ENCODE measurements around the gene UVRAG.
A peak's percentile ranks its signal among the peaks of the same experiment; 100 is the strongest.

Gene UVRAG

GRCh38 chr11:76158394-76159302 lies 343.6 kb downstream of the UVRAG start:
- POLR2A ChIA-PET, result no interaction called here
- Histone ChIP-seq H3K27ac (ENCODE audit: extremely low read depth, low read depth, low read length) (no peak overlapping the region), H3K9me3 (ENCODE audit: control insufficient read depth, insufficient read depth, low read depth, low read length) (no peaks in the 10 kb centered on the region), H3K4me3 (ENCODE audit: low read depth, low read length) (no peak overlapping the region), H3K4me1 (ENCODE audit: control insufficient read depth, insufficient read depth, low read length) (no peaks in the 10 kb centered on the region), H3K36me3 (ENCODE audit: control insufficient read depth in 2 of 2, insufficient read depth in 1 of 2, low read length in 2 of 2) (no peaks in the 10 kb centered on the region)
- CTCF ChIA-PET, result interaction anchor here (0.6 kb wide), 1 partner anchor 262 kb away, joined by 4 read pairs; no protein-coding TSS in a partner anchor
- no peak for TF ChIP-seq INSM2 (tag by site-specific recombination; IDR thresholded peaks at IDR 0.05)
- 0 out of 2 replicates have a peak, but pooled peaks have one; percentile 49 for TF ChIP-seq ZNF768 (tag by site-specific recombination; IDR thresholded peaks at IDR 0.05)

- H3K27ac ChIP-seq (ENCODE audit: extremely low read depth, low read depth, low read length), result no peak overlapping the region
- H3K4me1 ChIP-seq (ENCODE audit: control insufficient read depth, insufficient read depth, low read length), result no peaks in the 10 kb centered on the region
- no peaks in the 10 kb centered on the region for H3K9me3 ChIP-seq (ENCODE audit: control insufficient read depth, insufficient read depth, low read depth, low read length)
- H3K4me3 ChIP-seq (ENCODE audit: low read depth, low read length), result no peak overlapping the region
- CTCF ChIA-PET, result no interaction called here
- peak; percentile 9; the same call in 1 of the 2 replicates for TF ChIP-seq ZIC2 (tag by site-specific recombination; IDR thresholded peaks at IDR 0.05)
- TF ChIP-seq GLIS1 (tag by site-specific recombination; IDR thresholded peaks at IDR 0.05), result peak; percentile 69
- no peak for TF ChIP-seq ZNF10 (tag by site-specific recombination; IDR thresholded peaks at IDR 0.05)
- no peaks in the 10 kb centered on the region for H3K36me3 ChIP-seq (ENCODE audit: control insufficient read depth in 2 of 2, insufficient read depth in 1 of 2, low read length in 2 of 2)
- POLR2A ChIA-PET, result no interaction called here
Observed at GRCh38 chr11:76159303-76159937, 344.4 kb downstream of the UVRAG start.

GRCh38 chr11:76159983-76160661 lies 345.1 kb downstream of the UVRAG start:
- POLR2A ChIA-PET, result no interaction called here
- CTCF ChIA-PET, result interaction anchor here (0.6 to 1.9 kb wide), 3 partner anchors 8 to 257 kb away, joined by 3 to 10 read pairs (median 6); no protein-coding TSS in a partner anchor
- H3K9me3 ChIP-seq (ENCODE audit: control insufficient read depth, insufficient read depth, low read depth, low read length), result no peaks in the 10 kb centered on the region
- peak; percentile 90 for TF ChIP-seq ZIC2 (tag by site-specific recombination; IDR thresholded peaks at IDR 0.05)
- TF ChIP-seq PRDM10 (tag by site-specific recombination; IDR thresholded peaks at IDR 0.05), result no peak
- TF ChIP-seq SCRT2 (tag by site-specific recombination; IDR thresholded peaks at IDR 0.05), result peak; percentile 35
- peak; percentile 86 for TF ChIP-seq GLIS1 (tag by site-specific recombination; IDR thresholded peaks at IDR 0.05)
- TF ChIP-seq ZNF600 (tag by site-specific recombination; IDR thresholded peaks at IDR 0.05), result peak; percentile 24; the same call in 1 of the 2 replicates
- TF ChIP-seq ZSCAN5A (tag by site-specific recombination; IDR thresholded peaks at IDR 0.05), result no peak
- no peak overlapping the region for H3K27ac ChIP-seq (ENCODE audit: extremely low read depth, low read depth, low read length)
- no peaks in the 10 kb centered on the region for H3K4me1 ChIP-seq (ENCODE audit: control insufficient read depth, insufficient read depth, low read length)
- no peaks in the 10 kb centered on the region for H3K36me3 ChIP-seq (ENCODE audit: control insufficient read depth in 2 of 2, insufficient read depth in 1 of 2, low read length in 2 of 2)
- no peak overlapping the region for H3K4me3 ChIP-seq (ENCODE audit: low read depth, low read length)

All from HEK293 (cell line).